A673 (cell line): ENCODE data around the gene COL2A1. TPM values are rescaled to one million over a fixed set of nuclear protein-coding genes. Genes with fewer than 3 reads are reported as not detected.

Experiments used
- BruUV-seq: library from RNA; stranded (reverse); fragments of 400-500 nt; replicated peaks from 2 replicates; lab custom pipeline; 2021; lab: Mats Ljungman, UMichigan
- CTCF ChIA-PET: fragments of 300-600 bp; sonication (Branson Sonifier 250); formaldehyde crosslinking; loops from one replicate; lab custom pipeline; 2022; ENCODE audit warnings: antibody characterized with exemption; lab: Charles Lee
- POLR2A ChIA-PET: fragments of 300-600 bp; sonication (Branson Sonifier 250); formaldehyde crosslinking; loops from one replicate; lab custom pipeline; 2022; ENCODE audit warnings: antibody characterized with exemption; ENCODE audit not compliant: low non-redundant PET; lab: Charles Lee
- DNase-seq: peaks from one replicate; pipeline ENCODE4 v3.0.0-alpha.2; 2015; ENCODE audit warnings: low spot score
- H3K27ac ChIP-seq: fragments of 200-600 bp; sonication (generic); 2 replicates; pipeline ENCODE4 v1.5.1; 2016; ENCODE audit warnings: mixed run types, low read depth, mild to moderate bottlenecking, mixed read lengths, antibody characterized with exemption, low read length; ENCODE audit not compliant: poor library complexity, severe bottlenecking
- H3K27me3 ChIP-seq: fragments of 200-600 bp; sonication (generic); replicated peaks from 2 replicates; pipeline ENCODE4 v1.6.1; 2017; ENCODE audit warnings: mixed run types, low read depth, mild to moderate bottlenecking, mixed read lengths, antibody characterized with exemption, low read length; ENCODE audit not compliant: insufficient read depth, poor library complexity
- H3K36me3 ChIP-seq: fragments of 200-600 bp; sonication (generic); 2 replicates; pipeline ENCODE4 v1.6.1; 2016; ENCODE audit warnings: mixed run types, mild to moderate bottlenecking, mixed read lengths, antibody characterized with exemption, low read length; ENCODE audit not compliant: insufficient read depth, poor library complexity, severe bottlenecking
- H3K4me1 ChIP-seq: fragments of 200-600 bp; sonication (generic); 2 replicates; pipeline ENCODE4 v1.6.1; 2017; ENCODE audit warnings: mixed run types, mild to moderate bottlenecking, mixed read lengths, antibody characterized with exemption, low read length; ENCODE audit not compliant: insufficient read depth, poor library complexity, severe bottlenecking
- H3K4me3 ChIP-seq: fragments of 200-600 bp; sonication (generic); 2 replicates; pipeline ENCODE4 v1.5.1; 2016; ENCODE audit warnings: low read depth, mixed run types, mild to moderate bottlenecking, mixed read lengths, low read length; ENCODE audit not compliant: poor library complexity, severe bottlenecking
- H3K9me3 ChIP-seq: fragments of 200-600 bp; sonication (generic); 2 replicates; pipeline ENCODE4 v1.6.1; 2016; ENCODE audit warnings: mixed run types, low read depth, mild to moderate bottlenecking, mixed read lengths, antibody characterized with exemption, low read length; ENCODE audit not compliant: poor library complexity, severe bottlenecking
- EZH2 ChIP-seq: fragments of 200-600 bp; sonication (generic); IDR thresholded peaks from 2 replicates; pipeline ENCODE4 v1.6.1; 2017; ENCODE audit warnings: borderline replicate concordance, low read depth, mild to moderate bottlenecking, mixed read lengths, antibody characterized with exemption, low read length; ENCODE audit not compliant: poor library complexity, severe bottlenecking
- intact Hi-C: fragments of 100-400 bp; cut with micrococcal nuclease; formaldehyde crosslinking; loops from one replicate; pipeline ENCODE4 v1.10.0; 2022; ENCODE audit not compliant: unreplicated experiment
- total RNA-seq: library from RNA; stranded (reverse); gene quantifications from 2 replicates; pipeline ENCODE4 v1.2.3, GENCODE V29; 2021
- TF ChIP-seq, protein P1 (sequence below): fragments of 300-800, 200-600 bp; sonication (generic); conservative IDR thresholded peaks from 2 replicates; pipeline ENCODE4 v1.5.1; 2017; ENCODE audit warnings: low read depth, mild to moderate bottlenecking, antibody characterized with exemption, low read length, moderate library complexity, mixed read lengths

The COL2A1 gene
- total RNA-seq, 1 experiment from 2014 or later = 1.3 TPM

DNA sequence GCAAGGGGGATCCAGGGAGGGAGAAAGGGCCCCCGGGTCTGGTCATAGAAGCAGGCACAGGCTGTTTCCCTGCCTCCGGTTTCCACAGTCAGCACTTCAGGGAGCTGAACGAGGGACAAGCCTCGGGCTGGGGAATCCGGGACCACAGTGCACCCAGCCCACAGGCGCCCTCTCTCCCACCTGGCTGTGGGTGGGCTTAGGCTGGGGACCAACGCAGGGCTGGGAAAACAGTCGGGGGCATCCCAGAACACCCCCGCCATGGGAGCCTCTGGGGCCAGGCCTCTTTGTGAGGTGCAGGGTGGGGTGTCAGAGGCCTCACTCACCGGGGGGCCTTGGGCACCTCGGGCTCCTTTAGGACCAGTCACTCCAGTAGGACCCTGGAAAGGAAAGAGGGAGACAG is 24.6 kb downstream of the COL2A1 start:
- POLR2A ChIA-PET = no interaction called here
- intact Hi-C loops = no loop called here
- TF ChIP-seq, protein P1, sequence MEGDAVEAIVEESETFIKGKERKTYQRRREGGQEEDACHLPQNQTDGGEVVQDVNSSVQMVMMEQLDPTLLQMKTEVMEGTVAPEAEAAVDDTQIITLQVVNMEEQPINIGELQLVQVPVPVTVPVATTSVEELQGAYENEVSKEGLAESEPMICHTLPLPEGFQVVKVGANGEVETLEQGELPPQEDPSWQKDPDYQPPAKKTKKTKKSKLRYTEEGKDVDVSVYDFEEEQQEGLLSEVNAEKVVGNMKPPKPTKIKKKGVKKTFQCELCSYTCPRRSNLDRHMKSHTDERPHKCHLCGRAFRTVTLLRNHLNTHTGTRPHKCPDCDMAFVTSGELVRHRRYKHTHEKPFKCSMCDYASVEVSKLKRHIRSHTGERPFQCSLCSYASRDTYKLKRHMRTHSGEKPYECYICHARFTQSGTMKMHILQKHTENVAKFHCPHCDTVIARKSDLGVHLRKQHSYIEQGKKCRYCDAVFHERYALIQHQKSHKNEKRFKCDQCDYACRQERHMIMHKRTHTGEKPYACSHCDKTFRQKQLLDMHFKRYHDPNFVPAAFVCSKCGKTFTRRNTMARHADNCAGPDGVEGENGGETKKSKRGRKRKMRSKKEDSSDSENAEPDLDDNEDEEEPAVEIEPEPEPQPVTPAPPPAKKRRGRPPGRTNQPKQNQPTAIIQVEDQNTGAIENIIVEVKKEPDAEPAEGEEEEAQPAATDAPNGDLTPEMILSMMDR = no peak
- TF ChIP-seq EZH2 = no peak
- H3K27ac ChIP-seq = no peak overlapping the region
- H3K27me3 ChIP-seq = no peaks in the 10 kb centered on the region
- H3K4me3 ChIP-seq = no peak overlapping the region
- no peaks in the 10 kb centered on the region for H3K36me3 ChIP-seq
- no peaks in the 10 kb centered on the region for H3K4me1 ChIP-seq
- CTCF ChIA-PET = no interaction called here
- DNase-seq = no peak
- no peaks in the 10 kb centered on the region for H3K9me3 ChIP-seq
- no TSS peak for BruUV-seq

DNA sequence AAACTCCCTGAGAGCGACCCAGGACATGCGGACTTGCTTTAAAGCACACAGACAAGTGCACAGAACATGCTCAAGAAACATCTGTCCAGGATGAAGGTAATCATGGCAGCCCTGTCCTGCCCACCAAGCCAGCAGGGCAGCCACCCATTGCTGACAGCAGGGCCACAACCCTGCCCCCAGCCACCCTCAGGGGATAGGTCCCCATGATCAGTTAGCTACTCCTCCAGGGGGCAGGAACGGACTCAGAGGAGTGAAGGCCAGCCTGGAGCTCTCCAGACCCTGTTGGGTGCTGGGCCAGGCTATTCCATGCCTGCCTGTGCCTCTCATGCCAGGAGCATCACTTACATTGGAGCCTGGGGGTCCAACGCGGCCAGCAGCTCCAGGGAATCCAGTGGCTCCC is 25.1 kb downstream of the COL2A1 start:
- no peaks in the 10 kb centered on the region for H3K9me3 ChIP-seq
- POLR2A ChIA-PET = no interaction called here
- no peaks in the 10 kb centered on the region for H3K36me3 ChIP-seq
- DNase-seq = no peak
- TF ChIP-seq, protein P1 = no peak
- TF ChIP-seq EZH2 = no peak
- no peak overlapping the region for H3K27ac ChIP-seq
- H3K4me1 ChIP-seq = no peaks in the 10 kb centered on the region
- CTCF ChIA-PET = no interaction called here
- BruUV-seq = no TSS peak
- H3K4me3 ChIP-seq = no peak overlapping the region
- H3K27me3 ChIP-seq = no peaks in the 10 kb centered on the region
- intact Hi-C loops = no loop called here

DNA sequence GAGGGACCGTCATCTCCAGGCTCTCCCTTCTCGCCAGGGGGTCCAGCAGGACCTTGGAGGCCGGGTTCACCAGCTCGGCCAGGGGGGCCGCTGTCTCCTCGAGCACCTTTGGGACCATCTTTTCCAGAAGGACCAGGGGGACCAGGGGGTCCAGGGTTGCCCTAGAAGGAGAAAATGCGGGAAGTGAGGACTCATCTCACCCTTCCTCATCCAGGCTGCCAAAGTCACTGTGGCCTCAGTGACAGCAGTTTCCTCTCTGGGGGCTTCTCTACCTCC is 25.7 kb downstream of the COL2A1 start:
- no peaks in the 10 kb centered on the region for H3K9me3 ChIP-seq
- H3K36me3 ChIP-seq = no peaks in the 10 kb centered on the region
- ChIA-PET POLR2A (no interaction called here), CTCF (no interaction called here)
- no peaks in the 10 kb centered on the region for H3K4me1 ChIP-seq
- DNase-seq = no peak
- no peak overlapping the region for H3K27ac ChIP-seq
- intact Hi-C loops = no loop called here
- no peak overlapping the region for H3K4me3 ChIP-seq
- no peak for TF ChIP-seq EZH2
- TF ChIP-seq, protein P1 = no peak
- BruUV-seq = no TSS peak
- H3K27me3 ChIP-seq = no peaks in the 10 kb centered on the region
